Fibroblast of lung (primary cell): ENCODE results near the gene FARP1. TPM values are rescaled to one million over a fixed set of nuclear protein-coding genes. Genes with fewer than 3 reads are reported as not detected.

Experiments used
- DNase-seq, 2 donors: peaks; one replicate each; pipeline versions ENCODE4 v3.0.0 to v3.0.0-alpha.2; 2010; ENCODE audit warnings: low read depth in 2 of 2
- H2AFZ ChIP-seq: 2 replicates; pipeline ENCODE4 v1.5.1; 2012; ENCODE audit warnings: low read length, control low read depth, inconsistent platforms
- H3K27ac ChIP-seq: 2 replicates; pipeline ENCODE4 v1.5.1; 2011; ENCODE audit warnings: low read length, control low read depth; ENCODE audit not compliant: insufficient read depth
- H3K27me3 ChIP-seq: 2 replicates; pipeline ENCODE4 v1.5.1; 2011; ENCODE audit warnings: mild to moderate bottlenecking, low read length; ENCODE audit not compliant: control insufficient read depth, insufficient read depth
- H3K36me3 ChIP-seq: 2 replicates; pipeline ENCODE4 v1.5.1; 2011; ENCODE audit warnings: low read length; ENCODE audit not compliant: control insufficient read depth, insufficient read depth
- H3K4me1 ChIP-seq: 2 replicates; pipeline ENCODE4 v1.5.1; 2011; ENCODE audit warnings: low read length; ENCODE audit not compliant: control insufficient read depth, insufficient read depth; ENCODE audit errors: extremely low read depth
- H3K4me2 ChIP-seq: 2 replicates; pipeline ENCODE4 v1.5.1; 2011; ENCODE audit warnings: low read length, control low read depth; ENCODE audit not compliant: insufficient read depth; ENCODE audit errors: extremely low read depth
- H3K4me3 ChIP-seq, 4 experiments: fragments of 200-600 bp in 1 of 4; sonication (generic) in 1 of 4; replicated peaks in 1 of 4; 2 replicates each; pipeline ENCODE4 v1.5.1; 2011 to 2016; ENCODE audit warnings: low read length in 4 of 4, low read depth in 3 of 4, mild to moderate bottlenecking in 3 of 4, control low read depth in 2 of 4, inconsistent platforms in 1 of 4, mixed read lengths in 1 of 4; ENCODE audit not compliant: insufficient read depth in 1 of 4; ENCODE audit errors: control extremely low read depth in 1 of 4
- H3K79me2 ChIP-seq: 2 replicates; pipeline ENCODE4 v1.5.1; 2012; ENCODE audit warnings: mild to moderate bottlenecking, low read length, inconsistent platforms; ENCODE audit not compliant: control insufficient read depth, insufficient read depth
- H3K9ac ChIP-seq: 2 replicates; pipeline ENCODE4 v1.5.1; 2011; ENCODE audit warnings: mild to moderate bottlenecking, low read length, control low read depth; ENCODE audit not compliant: insufficient read depth
- H3K9me3 ChIP-seq: 2 replicates; pipeline ENCODE4 v1.5.1; 2012; ENCODE audit warnings: low read depth, low read length; ENCODE audit not compliant: control insufficient read depth, insufficient read depth
- H4K20me1 ChIP-seq: 2 replicates; pipeline ENCODE4 v1.5.1; 2011; ENCODE audit warnings: low read length; ENCODE audit not compliant: control insufficient read depth, insufficient read depth; ENCODE audit errors: extremely low read depth
- EZH2 ChIP-seq: IDR thresholded peaks from 2 replicates; pipeline ENCODE4 v1.5.1; 2012; ENCODE audit warnings: low read length, control low read depth, mild to moderate bottlenecking; ENCODE audit errors: missing control alignments
- polyA plus RNA-seq, 2 donors: library from polyadenylated mRNA; depleted of rRNA in 1 of 2; stranded (reverse) in 1 of 2; unstranded in 1 of 2; fragments of >200 nt; gene quantifications; 2 replicates each; pipeline ENCODE4 v1.2.1, GENCODE V29; 2011 to 2012; ENCODE audit warnings: missing spikeins in 1 of 2
- total RNA-seq: library from RNA; depleted of rRNA; stranded (reverse); fragments of >200 nt; gene quantifications from 2 replicates; pipeline ENCODE4 v1.2.1, GENCODE V29; 2014
- TF ChIP-seq, protein P1 (sequence below), 2 donors: IDR thresholded peaks in 1 of 2; conservative IDR thresholded peaks in 1 of 2; 1 replicate in 1 of 2; 2 replicates in 1 of 2; pipeline ENCODE4 v1.5.1; 2011 to 2012; ENCODE audit warnings: low read length in 2 of 2, control low read depth in 1 of 2, inconsistent platforms in 1 of 2, low read depth in 1 of 2, mild to moderate bottlenecking in 1 of 2

FARP1 gene
- total and polyA plus RNA-seq, 2 donors (not counting 1 experiment from before 2014, with no cell fraction given), result 50.9 to 199 TPM

DNA sequence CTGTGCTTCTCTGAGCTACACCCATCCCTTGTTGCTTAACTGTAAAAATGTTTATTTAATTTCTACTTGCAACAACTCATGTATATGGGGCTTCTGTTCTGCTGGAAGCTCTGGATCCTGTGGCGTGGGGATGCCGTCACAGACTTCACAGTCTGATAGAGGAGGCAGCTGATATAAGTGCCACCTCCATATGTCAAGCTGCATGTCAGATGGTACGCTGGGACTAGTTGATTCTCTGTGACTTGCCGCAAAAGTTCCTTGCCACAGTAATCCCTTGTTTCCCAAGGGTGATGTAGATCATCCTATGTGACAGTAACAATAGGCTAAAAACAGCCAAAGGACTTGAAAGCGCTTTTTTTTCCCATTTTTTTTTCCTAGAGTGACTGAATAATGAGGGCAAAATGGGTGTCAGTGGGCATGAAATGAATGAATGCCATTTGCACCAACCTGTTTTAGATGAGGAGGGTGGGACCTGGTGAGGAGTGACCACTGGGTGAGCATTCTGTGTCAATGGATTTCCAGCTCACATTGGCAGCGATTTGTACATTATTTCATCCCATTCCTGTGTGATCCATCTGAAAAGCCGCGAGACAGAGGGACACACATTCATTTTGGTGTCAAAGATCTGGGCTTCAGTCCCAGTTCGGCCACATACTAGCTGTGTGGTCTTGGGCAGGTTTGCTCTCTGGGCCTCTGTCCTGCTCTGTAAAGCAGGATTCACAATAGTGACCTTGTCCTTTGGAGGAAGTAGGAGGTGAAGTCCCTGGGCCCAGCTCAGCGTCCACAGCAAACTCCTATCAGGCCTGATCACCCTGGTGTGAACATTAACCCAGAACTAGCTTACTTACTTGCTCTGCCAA is 123.0 kb downstream of the FARP1 start:
- Histone ChIP-seq H3K4me1 (peaks cover 14% of the 10 kb centered on the region), H3K9me3 (no peaks in the 10 kb centered on the region), H2AFZ (no peak overlapping the region), H3K27me3 (no peaks in the 10 kb centered on the region), H3K27ac (peak overlapping the region; percentile 50), H4K20me1 (no peaks in the 10 kb centered on the region), H3K79me2 (peaks cover 27% of the 10 kb centered on the region), H3K36me3 (peaks cover 1% of the 10 kb centered on the region), H3K4me3 (no peak overlapping the region), H3K4me2 (peak overlapping the region; percentile 48), H3K9ac (no peak overlapping the region)
- peak; percentile 65 to 78 for DNase-seq
- TF ChIP-seq, protein P1, sequence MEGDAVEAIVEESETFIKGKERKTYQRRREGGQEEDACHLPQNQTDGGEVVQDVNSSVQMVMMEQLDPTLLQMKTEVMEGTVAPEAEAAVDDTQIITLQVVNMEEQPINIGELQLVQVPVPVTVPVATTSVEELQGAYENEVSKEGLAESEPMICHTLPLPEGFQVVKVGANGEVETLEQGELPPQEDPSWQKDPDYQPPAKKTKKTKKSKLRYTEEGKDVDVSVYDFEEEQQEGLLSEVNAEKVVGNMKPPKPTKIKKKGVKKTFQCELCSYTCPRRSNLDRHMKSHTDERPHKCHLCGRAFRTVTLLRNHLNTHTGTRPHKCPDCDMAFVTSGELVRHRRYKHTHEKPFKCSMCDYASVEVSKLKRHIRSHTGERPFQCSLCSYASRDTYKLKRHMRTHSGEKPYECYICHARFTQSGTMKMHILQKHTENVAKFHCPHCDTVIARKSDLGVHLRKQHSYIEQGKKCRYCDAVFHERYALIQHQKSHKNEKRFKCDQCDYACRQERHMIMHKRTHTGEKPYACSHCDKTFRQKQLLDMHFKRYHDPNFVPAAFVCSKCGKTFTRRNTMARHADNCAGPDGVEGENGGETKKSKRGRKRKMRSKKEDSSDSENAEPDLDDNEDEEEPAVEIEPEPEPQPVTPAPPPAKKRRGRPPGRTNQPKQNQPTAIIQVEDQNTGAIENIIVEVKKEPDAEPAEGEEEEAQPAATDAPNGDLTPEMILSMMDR (conservative IDR thresholded peaks at IDR 0.05 in 1 of 2, IDR thresholded peaks at IDR 0.05 in 1 of 2; ENCODE audit: low read depth in 1 of 2, low read length in 2 of 2), result no peak
- TF ChIP-seq EZH2, result no peak

DNA sequence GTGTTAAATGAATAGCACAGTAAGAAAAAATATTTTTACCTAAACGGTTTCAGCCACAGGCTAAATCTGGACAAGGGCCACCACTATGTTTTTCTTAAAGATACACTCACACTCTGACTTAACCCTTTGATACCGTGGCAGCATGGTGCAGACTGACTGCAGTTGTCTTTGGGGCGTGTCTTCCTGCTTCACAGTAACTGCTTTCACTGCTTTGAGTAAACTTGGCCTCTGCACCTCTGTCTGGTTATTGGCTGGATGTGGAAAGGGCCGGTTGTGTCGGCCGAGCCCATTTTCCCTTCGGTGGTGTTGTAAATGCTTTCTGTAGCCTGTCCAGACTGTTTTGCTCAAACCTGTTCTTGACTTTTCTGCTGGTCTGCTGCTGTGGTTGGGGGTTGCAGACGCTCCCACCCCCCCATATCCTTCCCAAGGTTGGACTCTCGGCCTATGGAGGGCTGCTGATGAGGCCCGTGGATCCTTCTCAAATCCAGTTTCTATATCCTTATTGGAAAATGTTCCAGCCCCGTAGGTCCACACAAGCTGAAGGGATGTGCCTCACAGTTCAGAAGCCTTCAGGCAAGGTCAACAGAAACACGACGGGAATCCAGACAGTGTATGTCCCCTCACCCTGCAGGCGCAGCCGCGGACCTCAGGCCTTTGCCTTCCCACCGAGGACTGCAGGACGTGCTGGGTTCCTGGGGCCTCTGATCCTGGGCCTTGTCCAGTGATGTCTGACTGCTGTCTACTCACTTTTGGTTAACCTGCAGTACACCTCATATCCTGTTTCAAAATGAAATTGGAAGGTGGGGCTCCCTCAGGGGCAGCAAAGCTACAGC is 124.4 kb downstream of the FARP1 start:
- Histone ChIP-seq H3K27me3 (no peaks in the 10 kb centered on the region), H3K9ac (no peak overlapping the region), H3K4me2 (peak overlapping the region; percentile 76), H3K27ac (peak overlapping the region; percentile 34), H3K79me2 (peaks cover 21% of the 10 kb centered on the region), H4K20me1 (no peaks in the 10 kb centered on the region), H3K4me1 (peaks cover 14% of the 10 kb centered on the region), H2AFZ (no peak overlapping the region), H3K36me3 (peaks cover 1% of the 10 kb centered on the region), H3K9me3 (no peaks in the 10 kb centered on the region), H3K4me3 (peak overlapping the region in 3 of 4 experiments; percentile 5 to 33 (median 6))
- TF ChIP-seq EZH2, result no peak
- TF ChIP-seq, protein P1 (conservative IDR thresholded peaks at IDR 0.05 in 1 of 2, IDR thresholded peaks at IDR 0.05 in 1 of 2; ENCODE audit: low read depth in 1 of 2, low read length in 2 of 2), result no peak
- peak; percentile 68 to 82 for DNase-seq

DNA sequence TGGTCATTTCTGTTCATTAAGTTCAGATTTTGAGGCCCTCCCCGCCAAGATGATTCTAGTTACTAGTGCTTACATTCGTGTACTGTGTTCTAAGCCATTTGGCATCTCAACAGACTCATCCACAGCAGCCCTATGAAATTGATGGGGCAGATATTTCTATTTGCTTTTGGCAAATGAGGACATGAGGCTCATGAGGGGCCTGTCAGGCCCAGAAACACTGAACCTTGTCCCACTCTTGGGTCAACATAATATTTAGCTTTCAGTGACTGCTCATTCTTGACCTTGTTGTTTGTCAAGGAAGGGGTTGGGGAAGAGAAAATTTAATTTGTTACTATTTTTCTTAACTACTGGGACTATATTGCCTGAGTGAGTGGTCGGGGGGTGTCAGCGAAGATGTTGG is 126.5 kb downstream of the FARP1 start:
- no peak for TF ChIP-seq EZH2
- TF ChIP-seq, protein P1 (conservative IDR thresholded peaks at IDR 0.05 in 1 of 2, IDR thresholded peaks at IDR 0.05 in 1 of 2; ENCODE audit: low read depth in 1 of 2, low read length in 2 of 2), result no peak
- H3K79me2 ChIP-seq, result peaks cover 32% of the 10 kb centered on the region

More for the DNA sequence above, 126.5 kb downstream of the FARP1 start:
- Histone ChIP-seq H3K4me2 (no peak overlapping the region), H3K4me1 (peaks cover 19% of the 10 kb centered on the region), H3K36me3 (peaks cover 1% of the 10 kb centered on the region), H3K4me3 (no peak overlapping the region), H3K27me3 (no peaks in the 10 kb centered on the region), H4K20me1 (no peaks in the 10 kb centered on the region), H3K27ac (no peak overlapping the region), H3K9me3 (no peaks in the 10 kb centered on the region), H3K9ac (no peak overlapping the region), H2AFZ (no peak overlapping the region)
- DNase-seq, result no peak
